ENCODE data around the gene TAS2R16.
"Not testable (repeated sequence)": the region's sequence is repeated elsewhere in the genome, so short reads cannot be mapped to it uniquely, and the experiment has no call there.

Gene TAS2R16

GRCh38 chr7:122972056-122972455 lies 23.4 kb downstream of the TAS2R16 start:
- no peak for DNase-seq (ENCODE audit: low read depth)

- no peak for DNase-seq (ENCODE audit: low read depth)
Observed at GRCh38 chr7:122970740-122971725, 24.5 kb downstream of the TAS2R16 start.

- DNase-seq (ENCODE audit: low read depth): no peak
Observed at GRCh38 chr7:122968389-122968788, 27.1 kb downstream of the TAS2R16 start.

DNA sequence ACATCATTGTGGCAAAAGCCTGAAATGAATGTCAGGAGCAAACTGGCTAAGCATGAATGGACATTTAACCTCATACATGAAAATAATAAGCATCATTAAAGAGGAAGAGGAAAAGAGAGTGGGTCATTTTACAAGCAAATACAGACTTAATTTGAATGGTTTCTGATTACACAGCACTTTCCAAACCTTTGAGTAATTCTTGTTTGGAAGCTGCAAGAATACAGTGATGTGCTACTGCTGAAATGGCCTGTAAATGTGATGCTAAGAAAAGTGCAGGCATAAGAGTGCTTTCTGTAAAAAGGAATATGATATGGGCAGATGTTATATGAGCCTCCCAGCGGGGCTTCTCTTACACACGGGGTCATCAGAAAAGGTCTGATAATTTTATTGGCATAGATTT lies 30.2 kb downstream of the TAS2R16 start:
- no peak for DNase-seq (ENCODE audit: low read depth)

GRCh38 chr7:122953678-122954077 lies 41.8 kb downstream of the TAS2R16 start:
- DNase-seq (ENCODE audit: low read depth): not testable (repeated sequence)

DNA sequence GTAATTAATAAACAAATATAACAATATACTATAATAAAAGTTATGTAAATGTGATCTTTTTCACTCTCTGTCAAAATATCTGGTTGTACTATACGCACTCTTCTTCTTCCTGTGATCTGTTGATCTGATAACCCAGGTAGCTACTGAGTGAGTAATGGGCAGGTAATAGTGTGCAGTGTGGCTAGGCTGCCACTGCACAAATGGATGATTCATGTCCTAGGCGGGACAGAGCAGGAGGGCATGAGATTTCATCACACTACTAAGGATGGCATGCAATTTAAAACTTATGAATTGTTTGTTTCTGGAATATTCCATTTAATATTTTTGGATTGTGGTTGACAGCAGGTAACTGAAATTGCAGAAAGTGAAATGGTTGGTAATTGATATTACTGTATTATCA lies 44.5 kb downstream of the TAS2R16 start:
- DNase-seq (ENCODE audit: low read depth): no peak

DNA sequence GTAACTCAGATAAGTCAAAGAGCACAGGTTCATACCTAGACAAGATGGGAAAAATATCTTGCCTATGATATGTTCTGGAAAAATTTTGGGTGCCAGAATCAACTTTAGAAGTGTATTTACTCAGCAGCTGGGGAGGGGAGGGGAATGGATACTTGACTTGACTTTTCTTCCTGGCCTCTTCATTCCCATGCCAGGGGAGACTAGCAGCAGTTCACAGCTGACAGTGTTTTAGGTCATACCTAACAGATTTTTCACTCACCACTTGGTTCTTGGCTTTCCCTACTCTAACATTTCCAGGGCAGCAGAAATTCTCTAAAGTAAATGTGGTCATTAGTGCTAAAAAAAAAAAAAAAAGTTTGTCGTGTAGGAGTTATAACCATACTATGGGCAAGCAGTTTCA lies 46.3 kb downstream of the TAS2R16 start:
- no peak for DNase-seq (ENCODE audit: low read depth)
